Spleen (tissue), 11 donors: ENCODE results near the gene TXNDC2. TPM values are rescaled to one million over a fixed set of nuclear protein-coding genes. Genes with fewer than 3 reads are reported as not detected.

Source experiments
- DNase-seq: peaks from one replicate; pipeline ENCODE4 v3.0.0-alpha.2; 2020
- H3K27ac ChIP-seq, 8 donors: fragments of 200-600 bp; sonication (generic) in 7 of 8; 1 replicate in 4 of 8; 2 replicates in 4 of 8; pipeline versions ENCODE4 v1.5.0 to v1.8.0; 2016 to 2021; ENCODE audit warnings: inconsistent platforms in 4 of 8, mild to moderate bottlenecking in 4 of 8, moderate library complexity in 1 of 8
- H3K27me3 ChIP-seq, 7 donors: fragments of 200-600 bp; sonication (generic) in 6 of 7; replicated peaks in 1 of 7; 1 replicate in 4 of 7; 2 replicates in 3 of 7; pipeline versions ENCODE4 v1.5.0 to v1.8.0; 2016 to 2021; ENCODE audit warnings: inconsistent platforms in 3 of 7, mild to moderate bottlenecking in 1 of 7
- H3K36me3 ChIP-seq, 6 donors: fragments of 200-600 bp; sonication (generic) in 5 of 6; 1 replicate in 4 of 6; 2 replicates in 2 of 6; pipeline versions ENCODE4 v1.5.0 to v1.8.0; 2016 to 2021; ENCODE audit warnings: inconsistent platforms in 2 of 6
- H3K4me1 ChIP-seq, 6 donors: fragments of 200-600 bp; sonication (generic) in 5 of 6; 1 replicate in 3 of 6; 2 replicates in 3 of 6; pipeline versions ENCODE4 v1.5.0 to v1.8.0; 2016 to 2021; ENCODE audit warnings: inconsistent platforms in 3 of 6
- H3K4me3 ChIP-seq, 8 donors: fragments of 200-600 bp; sonication (generic) in 7 of 8; 1 replicate in 4 of 8; 2 replicates in 4 of 8; pipeline versions ENCODE4 v1.5.0 to v1.8.0; 2016 to 2021; ENCODE audit warnings: inconsistent platforms in 4 of 8, mild to moderate bottlenecking in 4 of 8, moderate library complexity in 2 of 8
- H3K9me3 ChIP-seq, 8 donors: fragments of 200-600 bp; sonication (generic) in 7 of 8; 1 replicate in 4 of 8; 2 replicates in 4 of 8; pipeline versions ENCODE4 v1.5.0 to v1.8.0; 2016 to 2021; ENCODE audit warnings: inconsistent platforms in 4 of 8
- POLR2A ChIP-seq, 3 donors: fragments of 450-650 bp; IDR thresholded peaks; one replicate each; pipeline ENCODE4 v1.5.1; 2017; ENCODE audit warnings: antibody characterized with exemption in 3 of 3, mild to moderate bottlenecking in 1 of 3
- POLR2AphosphoS5 ChIP-seq, 3 donors: sonication (generic); formaldehyde crosslinking; IDR thresholded peaks; one replicate each; pipeline ENCODE4 v1.5.1; 2017; ENCODE audit warnings: antibody characterized with exemption in 3 of 3
- WGBS, 5 donors: extraction: QIAGEN DNeasy Blood & Tissue Kit in 3 of 5; methylation state at CpG; one replicate each; pipeline versions ENCODE4 v1.1.5 to v1.1.7; 2013 to 2018; 5-methylcytosine and 5-hydroxymethylcytosine counted together
- intact Hi-C: fragments of 100-400 bp; cut with DNase I; formaldehyde crosslinking; loops from one replicate; pipeline ENCODE4 v1.15.0; 2023; ENCODE audit warnings: low total_unique reads
- polyA plus RNA-seq, 3 donors: library from polyadenylated mRNA; stranded (reverse); fragments of 200-250 nt; gene quantifications; one replicate each; pipeline ENCODE4 v1.2.1, GENCODE V29; 2013
- total RNA-seq, 7 donors: library from RNA; depleted of rRNA in 3 of 7; stranded (reverse); fragments of >200 nt in 3 of 7; fragmentation: NEBNext Ultra II Directional in 4 of 7; extraction: Animal tissue kit (Norgen Biotek cat#: 25700) in 4 of 7; gene quantifications; one replicate each; pipeline versions ENCODE4 v1.1.0 to v1.2.1, GENCODE V29; 2016 to 2021
- TF ChIP-seq, protein P1 (sequence below), 11 experiments: fragments of 200-600 bp in 7 of 11; fragments of 450-650 bp in 4 of 11; sonication (generic) in 4 of 11; IDR thresholded peaks in 8 of 11; conservative IDR thresholded peaks in 3 of 11; 1 replicate in 7 of 11; 2 replicates in 4 of 11; pipeline versions ENCODE4 v1.4.0 to v1.8.0; 2016 to 2021; ENCODE audit warnings: antibody characterized with exemption in 11 of 11, inconsistent platforms in 4 of 11, mild to moderate bottlenecking in 1 of 11
- donor health status: healthy with polysubstance abuse.
- donor health status: DM: no; HTN: no; CAD: no; lungs with moderate emphysema.
- donor health status: DM: no; HTN: no; CAD: no.
- donor health status: Bipolar disorder and iron deficiency.
- donor health status: healthy.
- donor health status: DM: no; HTN: no; CAD: no.
- donor health status: DM: yes; HTN: yes; CAD: no.

Gene TXNDC2
- total and polyA plus RNA-seq, 10 donors, result 0.03 to 0.93 (median 0.41) TPM; not detected in 4

GRCh38 chr18:9902832-9903231 is 17.1 kb downstream of the TXNDC2 start:
- Histone ChIP-seq H3K27me3 (no peaks in the 10 kb centered on the region), H3K4me3 (no peak overlapping the region), H3K36me3 (no peaks in the 10 kb centered on the region), H3K4me1 (peaks cover 0 to 15% (median 0%) of the 10 kb centered on the region in 6 donors), H3K27ac (no peak overlapping the region), H3K9me3 (no peaks in the 10 kb centered on the region)
- 88 to 98% (median 93%) methylated on average over 10 of the region's 10 CpGs for WGBS, 5 donors
- intact Hi-C loops, result no loop called here
- TF ChIP-seq POLR2AphosphoS5 (IDR thresholded peaks at IDR 0.05), result no peak
- TF ChIP-seq, protein P1, sequence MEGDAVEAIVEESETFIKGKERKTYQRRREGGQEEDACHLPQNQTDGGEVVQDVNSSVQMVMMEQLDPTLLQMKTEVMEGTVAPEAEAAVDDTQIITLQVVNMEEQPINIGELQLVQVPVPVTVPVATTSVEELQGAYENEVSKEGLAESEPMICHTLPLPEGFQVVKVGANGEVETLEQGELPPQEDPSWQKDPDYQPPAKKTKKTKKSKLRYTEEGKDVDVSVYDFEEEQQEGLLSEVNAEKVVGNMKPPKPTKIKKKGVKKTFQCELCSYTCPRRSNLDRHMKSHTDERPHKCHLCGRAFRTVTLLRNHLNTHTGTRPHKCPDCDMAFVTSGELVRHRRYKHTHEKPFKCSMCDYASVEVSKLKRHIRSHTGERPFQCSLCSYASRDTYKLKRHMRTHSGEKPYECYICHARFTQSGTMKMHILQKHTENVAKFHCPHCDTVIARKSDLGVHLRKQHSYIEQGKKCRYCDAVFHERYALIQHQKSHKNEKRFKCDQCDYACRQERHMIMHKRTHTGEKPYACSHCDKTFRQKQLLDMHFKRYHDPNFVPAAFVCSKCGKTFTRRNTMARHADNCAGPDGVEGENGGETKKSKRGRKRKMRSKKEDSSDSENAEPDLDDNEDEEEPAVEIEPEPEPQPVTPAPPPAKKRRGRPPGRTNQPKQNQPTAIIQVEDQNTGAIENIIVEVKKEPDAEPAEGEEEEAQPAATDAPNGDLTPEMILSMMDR (IDR thresholded peaks at IDR 0.05 in 8 of 11, conservative IDR thresholded peaks at IDR 0.05 in 3 of 11), result no peak
- TF ChIP-seq POLR2A (IDR thresholded peaks at IDR 0.05), result no peak
- no peak for DNase-seq

GRCh38 chr18:9905401-9905922 is 19.7 kb downstream of the TXNDC2 start:
- Histone ChIP-seq H3K27ac (peak overlapping the region in 2 of 8 donors; percentile 21 to 67), H3K27me3 (no peaks in the 10 kb centered on the region), H3K4me1 (peaks cover 0 to 15% (median 0%) of the 10 kb centered on the region in 6 donors), H3K36me3 (no peaks in the 10 kb centered on the region), H3K9me3 (no peaks in the 10 kb centered on the region), H3K4me3 (no peak overlapping the region)
- intact Hi-C loops, result no loop called here
- TF ChIP-seq POLR2AphosphoS5 (IDR thresholded peaks at IDR 0.05) (no peak), POLR2A (IDR thresholded peaks at IDR 0.05) (no peak)
- TF ChIP-seq, protein P1 (IDR thresholded peaks at IDR 0.05 in 8 of 11, conservative IDR thresholded peaks at IDR 0.05 in 3 of 11), result no peak
- DNase-seq, result no peak
- 55 to 83% (median 67%) methylated on average over 5 of the region's 5 CpGs for WGBS, 5 donors

GRCh38 chr18:9906481-9906880 is 20.7 kb downstream of the TXNDC2 start:
- WGBS, 5 donors, result 46 to 66% (median 61%) methylated on average over 3 of the region's 3 CpGs
- Histone ChIP-seq H3K4me3 (no peak overlapping the region), H3K36me3 (no peaks in the 10 kb centered on the region), H3K27me3 (no peaks in the 10 kb centered on the region), H3K4me1 (peaks cover 0 to 15% (median 0%) of the 10 kb centered on the region in 6 donors), H3K27ac (peak overlapping the region in 4 of 8 donors; percentile 1 to 67 (median 12)), H3K9me3 (no peaks in the 10 kb centered on the region)
- intact Hi-C loops, result no loop called here
- TF ChIP-seq, protein P1 (IDR thresholded peaks at IDR 0.05 in 8 of 11, conservative IDR thresholded peaks at IDR 0.05 in 3 of 11), result no peak
- no peak for TF ChIP-seq POLR2A (IDR thresholded peaks at IDR 0.05)
- no peak for TF ChIP-seq POLR2AphosphoS5 (IDR thresholded peaks at IDR 0.05)
- DNase-seq, result no peak

DNA sequence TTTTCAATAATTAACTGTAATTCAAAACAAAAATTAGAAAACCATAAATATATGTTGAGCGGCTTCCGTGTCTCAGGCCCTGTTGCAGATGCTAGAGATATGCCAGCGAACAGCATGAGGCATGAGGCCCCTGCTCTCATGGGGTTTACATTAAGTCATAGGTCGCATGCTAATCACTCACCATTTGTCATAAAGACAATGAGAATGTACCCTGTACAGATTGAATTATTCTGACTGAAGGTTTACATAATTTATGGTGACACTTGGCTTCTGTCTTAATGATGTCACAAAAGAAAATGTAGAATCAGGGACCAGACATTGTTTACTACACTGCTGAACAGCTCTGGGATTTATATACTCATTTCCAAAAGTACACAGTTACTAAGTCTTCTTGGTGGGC is 22.1 kb downstream of the TXNDC2 start:
- no peak overlapping the region for H3K27ac ChIP-seq
- DNase-seq, result no peak
- H3K4me1 ChIP-seq, result peaks cover 0 to 19% (median 3%) of the 10 kb centered on the region in 6 donors
- TF ChIP-seq, protein P1 (IDR thresholded peaks at IDR 0.05 in 8 of 11, conservative IDR thresholded peaks at IDR 0.05 in 3 of 11), result no peak
- TF ChIP-seq POLR2A (IDR thresholded peaks at IDR 0.05), result no peak
- WGBS, 5 donors, result 86 to 98% (median 91%) methylated on average over 4 of the region's 4 CpGs
- no peaks in the 10 kb centered on the region for H3K36me3 ChIP-seq
- H3K9me3 ChIP-seq, result no peaks in the 10 kb centered on the region
- H3K4me3 ChIP-seq, result no peak overlapping the region
- H3K27me3 ChIP-seq, result no peaks in the 10 kb centered on the region
- intact Hi-C loops, result no loop called here
